CD4-positive, alpha-beta T cell treated with Interleukin-12 subunit alpha and Interleukin-12 subunit beta, for 1 hour (primary cell): ENCODE data around the gene TCF7L1.
A peak's percentile ranks its signal among the peaks of the same experiment; 100 is the strongest.
"Not testable (repeated sequence)": the region's sequence is repeated elsewhere in the genome, so short reads cannot be mapped to it uniquely, and the experiment has no call there.

Source experiments
- DNase-seq: peaks from one replicate; pipeline ENCODE4 v3.0.0-alpha.2; 2020

TCF7L1 gene

GRCh38 chr2:85291425-85292023 is 158.3 kb downstream of the TCF7L1 start:
- peak; percentile 51 for DNase-seq

GRCh38 chr2:85302121-85302520 is 168.9 kb downstream of the TCF7L1 start:
- no peak for DNase-seq

GRCh38 chr2:85303780-85304531 is 170.8 kb downstream of the TCF7L1 start:
- no peak for DNase-seq

DNA sequence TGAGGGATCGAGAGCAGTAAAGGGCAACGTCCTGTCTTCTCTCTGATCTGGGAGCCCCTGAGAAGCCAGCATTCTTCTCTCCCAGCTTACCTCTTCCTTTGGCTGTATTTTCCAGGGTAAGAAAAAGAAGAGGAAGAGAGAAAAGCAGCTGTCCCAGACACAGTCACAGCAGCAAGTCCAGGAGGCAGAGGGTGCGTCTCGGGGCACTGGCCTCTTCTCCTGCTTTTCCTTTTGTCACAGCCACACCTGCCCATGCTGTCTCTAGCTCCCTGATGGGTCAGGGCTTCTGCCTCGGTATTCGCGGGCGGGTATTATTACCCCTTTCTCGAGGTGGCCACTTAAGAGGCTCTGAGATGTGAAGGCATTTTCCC is 174.3 kb downstream of the TCF7L1 start:
- no peak for DNase-seq

DNA sequence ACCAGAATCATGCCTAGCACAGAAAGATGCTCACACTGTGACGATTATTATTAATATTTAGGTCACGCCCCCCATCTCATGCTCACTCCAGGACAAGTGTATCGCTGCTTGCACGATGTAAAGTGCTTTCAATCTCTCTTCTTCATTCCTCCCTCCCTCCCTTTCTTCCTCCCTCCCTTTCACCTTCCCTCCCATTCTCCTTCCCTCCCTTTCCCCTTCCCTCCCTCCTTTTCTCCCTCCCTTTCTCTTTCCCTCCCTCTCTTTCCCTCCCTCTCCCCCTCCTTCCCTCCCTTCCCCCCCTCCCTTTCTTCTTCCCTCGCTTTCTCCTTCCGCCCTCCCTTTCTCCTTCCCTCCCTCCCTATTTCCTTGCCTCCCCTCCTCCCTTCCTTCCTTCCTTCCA is 175.0 kb downstream of the TCF7L1 start:
- no peak for DNase-seq

- DNase-seq, result no peak
These were observed 175.8 kb downstream of the TCF7L1 start for GRCh38 chr2:85308896-85309555.

DNA sequence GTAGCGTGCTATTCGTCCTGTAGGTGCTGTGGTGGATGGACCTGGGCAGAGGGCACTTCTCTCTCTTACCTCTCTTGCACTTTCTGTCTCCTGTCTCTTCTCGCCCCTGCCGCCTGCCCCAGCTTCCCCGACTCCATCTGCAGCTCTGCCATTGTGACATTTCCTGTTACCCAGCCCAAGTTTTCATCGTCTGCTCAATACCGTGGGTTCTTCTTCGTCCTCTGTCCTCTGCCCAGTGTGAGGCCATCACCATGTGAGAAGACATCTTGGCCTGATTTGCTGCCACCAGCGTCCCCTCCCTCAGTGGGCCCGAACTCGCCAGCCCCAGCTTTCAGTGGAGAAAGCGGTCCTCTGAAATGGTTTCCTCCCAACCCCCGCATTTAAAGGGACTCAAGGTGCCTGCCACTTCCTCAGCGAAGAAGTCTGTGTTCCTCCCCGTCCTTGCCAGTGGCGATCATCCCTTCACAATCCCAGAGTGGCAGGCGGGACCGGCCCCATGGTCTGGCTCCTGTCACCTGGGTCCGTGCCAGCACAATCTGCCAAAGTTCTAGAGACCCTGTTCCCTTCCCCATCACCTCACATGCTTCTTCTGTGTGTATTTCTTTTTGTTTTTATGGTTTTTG is 176.6 kb downstream of the TCF7L1 start:
- DNase-seq, result peak; percentile 25

- DNase-seq, result no peak
These were observed 177.1 kb downstream of the TCF7L1 start for GRCh38 chr2:85310330-85310729.

GRCh38 chr2:85312404-85312803 is 179.2 kb downstream of the TCF7L1 start:
- DNase-seq, result no peak

- DNase-seq, result no peak
These were observed 181.7 kb downstream of the TCF7L1 start for GRCh38 chr2:85314884-85315242.

DNA sequence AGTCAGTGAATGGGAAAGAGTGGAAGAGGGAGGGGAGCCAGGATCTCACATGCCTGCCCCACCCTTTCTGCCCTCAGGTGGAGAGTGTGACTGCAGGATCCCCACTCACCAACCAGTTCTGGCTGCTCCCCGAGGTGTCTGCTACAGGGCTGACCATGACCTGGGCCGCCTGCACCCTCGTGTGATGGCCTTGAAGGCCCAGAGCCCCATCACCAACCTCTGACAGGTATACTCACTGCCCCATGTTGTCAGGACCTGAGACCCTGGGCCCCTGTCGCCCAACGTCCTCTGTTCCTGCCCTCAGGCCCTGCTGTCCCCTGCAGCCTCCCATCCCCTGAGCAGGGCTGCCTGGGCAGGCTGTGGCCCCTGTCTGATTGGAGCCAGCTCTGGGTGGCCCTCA is 182.7 kb downstream of the TCF7L1 start:
- DNase-seq, result not testable (repeated sequence)

- peak; percentile 23 for DNase-seq
These were observed 185.3 kb downstream of the TCF7L1 start for GRCh38 chr2:85318222-85319074.

- DNase-seq, result no peak
These were observed 186.6 kb downstream of the TCF7L1 start for GRCh38 chr2:85319796-85320195.

DNA sequence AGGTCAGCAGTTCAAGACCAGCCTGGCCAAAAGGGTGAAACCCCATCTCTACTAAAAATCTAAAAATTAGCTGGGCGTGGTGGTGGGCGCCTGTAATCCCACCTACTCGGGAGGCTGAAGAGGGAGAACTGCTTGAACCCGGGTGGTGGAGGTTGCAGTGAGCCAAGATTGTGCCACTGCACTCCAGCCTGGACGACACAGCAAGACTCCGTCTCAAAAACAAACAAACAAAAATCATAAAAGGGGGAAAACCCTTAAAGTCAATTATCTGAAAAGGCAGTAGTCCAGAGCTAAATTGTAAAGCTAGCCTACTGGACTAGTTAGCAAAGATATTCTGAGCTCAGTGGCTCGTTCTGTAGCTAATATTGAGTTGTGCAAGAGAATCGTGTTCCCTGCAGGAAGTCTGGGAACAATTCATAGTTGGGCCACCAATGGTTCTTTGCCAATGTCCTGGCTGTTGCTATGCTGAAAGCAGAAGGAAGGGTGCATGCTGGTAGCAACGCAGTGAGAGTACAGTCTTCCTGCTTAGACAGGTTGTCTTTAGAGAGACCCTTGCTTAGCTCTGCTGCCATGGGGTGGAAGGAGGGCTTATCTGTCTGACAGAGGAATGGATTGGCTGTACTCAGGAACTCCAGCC is 190.3 kb downstream of the TCF7L1 start:
- no peak for DNase-seq

DNA sequence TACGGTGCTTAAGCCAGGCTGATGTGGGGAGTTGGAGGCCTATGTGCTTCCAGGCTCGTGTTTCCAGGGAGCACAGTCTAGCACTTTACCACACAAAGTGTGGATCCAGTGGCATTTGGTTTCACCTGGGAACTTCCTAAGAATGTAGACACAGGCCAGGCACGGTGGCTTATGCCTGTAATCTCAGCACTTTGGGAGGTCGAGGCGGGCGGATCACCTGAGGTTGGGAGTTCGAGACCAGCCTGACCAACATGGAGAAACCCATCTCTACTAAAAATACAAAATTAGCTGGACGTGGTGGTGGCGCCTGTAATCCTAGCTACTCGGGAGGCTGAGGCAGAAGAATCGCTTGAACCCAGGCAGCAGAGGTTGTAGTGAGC is 190.8 kb downstream of the TCF7L1 start:
- not testable (repeated sequence) for DNase-seq

DNA sequence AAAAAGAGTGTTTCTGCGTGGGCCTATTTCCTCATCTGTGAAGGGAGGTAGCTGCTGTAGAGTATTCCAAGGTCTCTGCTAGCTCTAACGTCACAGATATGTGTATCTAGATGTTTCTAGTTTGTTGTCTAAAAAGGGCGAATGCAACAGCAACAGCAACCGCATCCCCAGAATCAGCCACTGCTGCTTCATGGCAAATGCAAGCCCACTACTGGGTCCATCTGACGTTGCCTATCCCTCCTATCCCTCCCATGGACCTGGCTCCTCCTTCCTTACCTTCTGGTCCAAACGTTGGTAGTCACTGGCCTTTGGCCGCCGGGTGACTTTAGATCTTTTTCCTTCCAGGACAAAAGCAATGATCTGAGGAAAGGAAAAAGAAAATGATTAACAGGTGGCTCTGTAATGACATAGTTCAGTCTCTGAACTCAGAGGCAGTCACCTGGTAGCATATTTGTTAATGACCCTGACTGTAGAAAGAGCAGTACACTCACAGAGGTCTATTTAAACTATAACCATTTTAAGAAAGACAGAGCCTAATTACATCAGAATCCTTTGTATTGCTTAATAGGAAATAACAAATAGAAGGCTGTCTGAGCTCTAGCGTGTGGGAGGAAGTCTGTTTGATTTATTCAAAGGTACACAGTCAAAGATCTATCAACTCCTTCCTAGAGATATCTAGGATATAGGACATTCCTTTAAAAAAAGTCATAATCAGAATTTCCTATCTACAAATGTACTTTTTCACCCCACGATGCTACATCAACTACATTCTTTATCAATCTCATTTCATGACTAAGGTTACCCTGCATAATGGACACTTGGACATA is 191.7 kb downstream of the TCF7L1 start:
- no peak for DNase-seq

- no peak for DNase-seq
These were observed 192.2 kb downstream of the TCF7L1 start for GRCh38 chr2:85325466-85325811.

DNA sequence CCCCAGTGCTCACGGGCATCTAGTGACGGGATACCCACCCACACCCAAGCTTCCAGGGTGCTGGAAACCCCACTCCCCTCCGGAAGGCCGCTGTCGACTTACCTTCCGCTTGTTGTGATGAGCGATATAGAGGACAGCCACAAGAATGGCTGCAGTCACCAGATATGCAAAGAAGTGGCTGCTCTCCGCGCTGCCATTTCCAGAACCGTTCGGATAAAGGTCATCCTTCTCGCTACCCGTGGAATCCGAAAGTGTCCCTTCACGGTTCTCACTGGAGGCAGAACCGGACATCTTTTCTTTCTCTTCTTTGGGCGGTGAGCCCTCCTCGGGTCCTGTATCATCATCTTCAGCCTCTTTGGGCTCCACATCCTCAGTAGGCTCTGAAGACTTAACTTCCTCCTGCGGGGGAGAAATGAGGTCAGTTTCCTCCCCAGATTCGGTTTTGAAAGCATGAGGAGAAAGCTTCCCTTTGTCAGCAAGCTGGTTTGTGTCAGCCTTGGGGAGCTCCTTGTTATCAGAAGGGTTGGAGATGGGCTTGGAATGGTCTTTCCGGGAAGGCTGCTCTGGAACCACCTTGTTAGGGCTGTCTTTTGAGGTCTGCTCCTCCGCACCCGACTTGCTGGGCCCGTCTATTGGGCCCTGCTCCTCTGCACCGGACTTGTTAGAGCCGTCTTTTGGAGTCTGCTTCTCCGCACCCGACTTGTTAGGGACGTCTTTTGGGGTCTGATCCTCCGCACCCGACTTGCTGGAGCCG is 193.4 kb downstream of the TCF7L1 start:
- DNase-seq, result peak; percentile 56

DNA sequence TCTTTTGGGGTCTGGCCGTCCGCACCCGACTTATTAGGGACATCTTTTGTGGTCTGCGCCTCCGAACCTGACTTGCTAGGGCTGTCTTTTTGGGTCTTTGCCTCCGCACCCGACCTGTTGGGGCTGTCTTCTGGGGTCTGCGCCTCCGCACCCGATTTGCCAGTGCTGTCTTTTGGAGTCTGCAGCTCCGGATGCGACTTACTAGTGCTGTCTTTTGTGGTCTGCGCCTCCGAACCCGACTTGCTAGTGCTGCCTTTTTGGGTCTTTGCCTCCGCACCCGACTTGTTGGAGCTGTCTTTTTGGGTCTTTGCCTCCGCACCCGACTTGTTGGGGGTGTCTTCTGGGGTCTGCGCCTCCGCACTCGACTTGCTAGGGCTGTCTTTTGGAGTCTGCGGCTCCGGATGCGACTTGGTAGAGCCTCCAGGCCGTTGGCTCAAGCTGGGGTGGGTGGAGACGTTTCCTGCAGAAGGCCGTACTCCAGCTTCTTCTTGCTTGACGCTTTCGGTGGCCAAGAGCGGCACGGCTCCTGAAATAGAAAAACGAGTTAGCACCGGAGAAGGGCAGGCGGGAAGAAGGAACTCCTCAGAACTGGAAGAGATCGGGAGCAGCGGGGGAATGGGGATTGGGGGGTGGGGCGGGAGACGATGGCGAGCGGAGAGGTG is 194.1 kb downstream of the TCF7L1 start:
- DNase-seq, result peak; percentile 56
